A549 (cell line): ENCODE results near the gene IFNA2. TPM values are rescaled to one million over a fixed set of nuclear protein-coding genes. Genes with fewer than 3 reads are reported as not detected.

Source experiments
- polyA plus RNA-seq, 4 experiments: library from polyadenylated mRNA; depleted of rRNA in 3 of 4; stranded (reverse); fragments of >200 nt; fragmentation: RNase III in 1 of 4; extraction: RNeasy Plus Mini Kit Qiagen cat#74134 plus additional on column Dnase treatment in 1 of 4; gene quantifications; 2 replicates in 3 of 4; 3 replicates in 1 of 4; pipeline ENCODE4 v1.2.3, GENCODE V29; 2011 to 2017

Gene IFNA2
- polyA plus RNA-seq, 2 of the 4 experiments (the other 2 are of a cell fraction): not detected

Other genes with a start within 250 kb of the IFNA2 start
- gene IFNW1, start 243.6 kb downstream of the IFNA2 start, polyA plus RNA-seq (2011; rRNA removed): not detected in 2 replicates
- not detected in 3 replicates for gene IFNW1, start 243.6 kb downstream of the IFNA2 start, polyA plus RNA-seq (2017; fragmentation: RNase III; extraction: RNeasy Plus Mini Kit Qiagen cat#74134 plus additional on column Dnase treatment)
- not detected in 2 replicates for gene IFNA21, start 218.7 kb downstream of the IFNA2 start, polyA plus RNA-seq (2011; rRNA removed)
- not detected in 3 replicates for gene IFNA21, start 218.7 kb downstream of the IFNA2 start, polyA plus RNA-seq (2017; fragmentation: RNase III; extraction: RNeasy Plus Mini Kit Qiagen cat#74134 plus additional on column Dnase treatment)
- gene IFNA4, start 197.8 kb downstream of the IFNA2 start, polyA plus RNA-seq (2011; rRNA removed): not detected in 2 replicates
- not detected in 3 replicates for gene IFNA4, start 197.8 kb downstream of the IFNA2 start, polyA plus RNA-seq (2017; fragmentation: RNase III; extraction: RNeasy Plus Mini Kit Qiagen cat#74134 plus additional on column Dnase treatment)
- not detected in 2 replicates for gene IFNA7, start 183.2 kb downstream of the IFNA2 start, polyA plus RNA-seq (2011; rRNA removed)
- gene IFNA7, start 183.2 kb downstream of the IFNA2 start, polyA plus RNA-seq (2017; fragmentation: RNase III; extraction: RNeasy Plus Mini Kit Qiagen cat#74134 plus additional on column Dnase treatment): not detected in 3 replicates
- gene IFNA10, start 178.3 kb downstream of the IFNA2 start, polyA plus RNA-seq (2011; rRNA removed): not detected in 2 replicates
- not detected in 3 replicates for gene IFNA10, start 178.3 kb downstream of the IFNA2 start, polyA plus RNA-seq (2017; fragmentation: RNase III; extraction: RNeasy Plus Mini Kit Qiagen cat#74134 plus additional on column Dnase treatment)
- not detected in 2 replicates for gene IFNA16, start 168.1 kb downstream of the IFNA2 start, polyA plus RNA-seq (2011; rRNA removed)
- gene IFNA16, start 168.1 kb downstream of the IFNA2 start, polyA plus RNA-seq (2017; fragmentation: RNase III; extraction: RNeasy Plus Mini Kit Qiagen cat#74134 plus additional on column Dnase treatment): not detected in 3 replicates
- gene IFNA17, start 157.2 kb downstream of the IFNA2 start, polyA plus RNA-seq (2011; rRNA removed): not detected in 2 replicates
- not detected in 3 replicates for gene IFNA17, start 157.2 kb downstream of the IFNA2 start, polyA plus RNA-seq (2017; fragmentation: RNase III; extraction: RNeasy Plus Mini Kit Qiagen cat#74134 plus additional on column Dnase treatment)
- gene IFNA14, start 145.4 kb downstream of the IFNA2 start, polyA plus RNA-seq (2011; rRNA removed): not detected in 2 replicates
- not detected in 3 replicates for gene IFNA14, start 145.4 kb downstream of the IFNA2 start, polyA plus RNA-seq (2017; fragmentation: RNase III; extraction: RNeasy Plus Mini Kit Qiagen cat#74134 plus additional on column Dnase treatment)
- not detected in 2 replicates for gene IFNA5, start 80.1 kb downstream of the IFNA2 start, polyA plus RNA-seq (2011; rRNA removed)
- not detected in 3 replicates for gene IFNA5, start 80.1 kb downstream of the IFNA2 start, polyA plus RNA-seq (2017; fragmentation: RNase III; extraction: RNeasy Plus Mini Kit Qiagen cat#74134 plus additional on column Dnase treatment)
- gene KLHL9, start 50.0 kb downstream of the IFNA2 start, polyA plus RNA-seq (2011; rRNA removed): 25.3 and 27.4 TPM in 2 replicates
- 17.8 to 19.5 TPM (median 18.6 TPM) in 3 replicates for gene KLHL9, start 50.0 kb downstream of the IFNA2 start, polyA plus RNA-seq (2017; fragmentation: RNase III; extraction: RNeasy Plus Mini Kit Qiagen cat#74134 plus additional on column Dnase treatment)
- gene IFNA6, start 34.5 kb downstream of the IFNA2 start, polyA plus RNA-seq (2011; rRNA removed): not detected in 2 replicates
- not detected in 3 replicates for gene IFNA6, start 34.5 kb downstream of the IFNA2 start, polyA plus RNA-seq (2017; fragmentation: RNase III; extraction: RNeasy Plus Mini Kit Qiagen cat#74134 plus additional on column Dnase treatment)
- gene IFNA13, start 17.3 kb downstream of the IFNA2 start, polyA plus RNA-seq (2011; rRNA removed): not detected in 2 replicates
- not detected in 3 replicates for gene IFNA13, start 17.3 kb downstream of the IFNA2 start, polyA plus RNA-seq (2017; fragmentation: RNase III; extraction: RNeasy Plus Mini Kit Qiagen cat#74134 plus additional on column Dnase treatment)
- gene IFNA8, start 23.7 kb upstream of the IFNA2 start, polyA plus RNA-seq (2011; rRNA removed): not detected in 2 replicates
- gene IFNA8, start 23.7 kb upstream of the IFNA2 start, polyA plus RNA-seq (2017; fragmentation: RNase III; extraction: RNeasy Plus Mini Kit Qiagen cat#74134 plus additional on column Dnase treatment): not detected in 3 replicates
- not detected in 2 replicates for gene IFNA1, start 55.0 kb upstream of the IFNA2 start, polyA plus RNA-seq (2011; rRNA removed)
- gene IFNA1, start 55.0 kb upstream of the IFNA2 start, polyA plus RNA-seq (2017; fragmentation: RNase III; extraction: RNeasy Plus Mini Kit Qiagen cat#74134 plus additional on column Dnase treatment): not detected in 3 replicates
- 3.1 and 4.3 TPM in 2 replicates for gene IFNE, start 96.9 kb upstream of the IFNA2 start, polyA plus RNA-seq (2011; rRNA removed)
- 2.3 to 2.5 TPM (median 2.4 TPM) in 3 replicates for gene IFNE, start 96.9 kb upstream of the IFNA2 start, polyA plus RNA-seq (2017; fragmentation: RNase III; extraction: RNeasy Plus Mini Kit Qiagen cat#74134 plus additional on column Dnase treatment)